HG03064 (cell line): ENCODE measurements around the gene SPEM1.

ENCODE experiments used
- ATAC-seq: cut with Tn5 transposase; IDR thresholded peaks from one replicate; pipeline ENCODE4 v1.9.1; 2021; ENCODE audit warnings: low read depth; ENCODE audit not compliant: unreplicated experiment

SPEM1 gene

DNA sequence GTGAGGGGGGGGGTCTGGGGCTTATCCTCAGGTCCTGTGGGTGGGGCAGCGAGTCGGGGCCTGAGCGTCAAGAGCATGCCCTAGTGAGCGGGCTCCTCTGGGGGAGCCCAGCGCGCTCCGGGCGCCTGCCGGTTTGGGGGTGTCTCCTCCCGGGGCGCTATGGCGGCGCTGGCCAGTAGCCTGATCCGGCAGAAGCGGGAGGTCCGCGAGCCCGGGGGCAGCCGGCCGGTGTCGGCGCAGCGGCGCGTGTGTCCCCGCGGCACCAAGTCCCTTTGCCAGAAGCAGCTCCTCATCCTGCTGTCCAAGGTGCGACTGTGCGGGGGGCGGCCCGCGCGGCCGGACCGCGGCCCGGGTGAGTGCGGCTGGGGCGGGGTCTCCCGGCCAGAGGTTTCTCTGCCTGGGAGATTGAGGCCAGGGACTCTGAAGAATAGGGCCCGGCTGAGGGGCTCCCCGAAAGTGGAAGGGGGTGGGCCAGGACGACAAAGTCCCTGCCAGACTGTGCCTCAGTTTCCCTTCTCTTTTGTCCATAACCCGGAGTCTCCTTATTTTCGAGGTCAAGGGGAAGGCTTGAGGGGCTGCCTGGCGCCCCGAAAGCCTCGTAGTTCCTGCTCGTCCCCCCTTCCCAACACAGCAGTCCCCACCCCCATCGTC is 19.5 kb downstream of the SPEM1 start, which contains the start of gene FGF11:
TSS of gene FGF11 (plus strand) at position 51 of the 651 bp plus-strand sequence. CDS start at position 160, 109 bp downstream.
- ATAC-seq, result no peak

DNA sequence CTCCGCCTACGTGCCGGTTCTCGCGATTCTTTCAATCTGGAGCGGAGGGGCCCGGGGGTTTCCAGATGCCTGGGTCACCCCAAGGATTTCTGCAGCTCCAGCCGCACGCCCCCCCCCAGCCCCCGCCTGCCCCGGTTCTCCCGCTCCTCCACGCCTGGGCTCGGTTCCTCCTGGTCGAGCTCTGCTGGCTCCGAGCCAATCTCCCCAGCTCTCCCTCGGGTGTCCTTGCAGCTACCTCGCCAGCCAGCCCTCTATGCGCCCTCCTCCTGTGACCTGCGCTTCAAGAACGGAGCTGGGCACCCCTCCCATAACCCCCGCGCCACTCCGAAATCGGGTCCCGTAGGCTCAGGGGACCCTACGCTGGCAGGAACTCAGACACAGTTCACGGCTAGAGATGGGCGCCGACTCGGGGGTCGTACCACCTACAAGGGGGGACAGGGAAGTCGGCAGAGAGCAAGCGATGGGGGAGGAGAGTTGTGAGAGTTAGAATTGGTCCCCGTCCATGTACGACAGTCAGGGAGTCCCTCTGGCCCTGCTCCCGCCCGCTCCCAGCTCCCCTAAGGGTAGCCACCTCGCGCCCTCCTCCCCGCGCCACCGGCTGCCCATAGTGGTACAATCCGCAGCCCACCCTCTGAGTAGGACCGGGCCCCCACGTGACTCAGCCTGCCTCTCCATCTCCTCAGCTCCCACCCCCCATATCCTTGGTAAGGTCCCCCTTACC is 20.1 kb downstream of the SPEM1 start:
- ATAC-seq, result no peak

DNA sequence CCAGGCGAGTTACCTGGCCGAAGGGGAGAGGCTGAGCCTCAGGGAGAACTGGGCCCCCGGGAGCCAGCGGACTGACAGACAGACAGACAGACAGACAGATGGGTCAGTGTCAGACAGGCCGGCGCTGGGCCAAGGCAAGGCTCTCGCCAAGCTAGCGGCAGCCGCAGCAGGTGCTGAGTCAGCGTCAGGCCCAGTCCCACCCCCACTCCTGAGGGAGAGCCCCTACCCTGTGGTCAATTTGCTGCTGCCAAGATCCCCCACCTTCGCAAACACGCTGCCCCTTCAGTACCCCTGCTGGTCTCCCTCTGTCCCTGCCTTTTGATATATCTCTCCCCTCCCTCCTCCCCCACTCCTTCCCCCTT is 20.7 kb downstream of the SPEM1 start:
- no peak for ATAC-seq

DNA sequence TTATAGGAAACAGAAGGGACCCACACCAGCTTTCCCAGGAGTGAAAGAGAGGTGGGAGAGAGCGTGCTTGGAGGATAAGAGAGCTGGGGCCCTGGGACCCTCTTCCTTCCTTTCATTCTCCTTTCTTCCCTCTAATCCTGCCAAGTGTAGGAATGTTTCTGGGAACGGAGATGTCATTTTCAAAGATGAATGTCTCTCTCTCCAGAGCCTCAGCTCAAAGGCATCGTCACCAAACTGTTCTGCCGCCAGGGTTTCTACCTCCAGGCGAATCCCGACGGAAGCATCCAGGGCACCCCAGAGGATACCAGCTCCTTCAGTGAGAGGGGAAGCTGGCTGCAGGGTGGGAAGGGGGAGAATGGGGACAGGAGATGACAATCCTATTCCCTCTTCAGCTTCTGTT is 21.1 kb downstream of the SPEM1 start:
- no peak for ATAC-seq

DNA sequence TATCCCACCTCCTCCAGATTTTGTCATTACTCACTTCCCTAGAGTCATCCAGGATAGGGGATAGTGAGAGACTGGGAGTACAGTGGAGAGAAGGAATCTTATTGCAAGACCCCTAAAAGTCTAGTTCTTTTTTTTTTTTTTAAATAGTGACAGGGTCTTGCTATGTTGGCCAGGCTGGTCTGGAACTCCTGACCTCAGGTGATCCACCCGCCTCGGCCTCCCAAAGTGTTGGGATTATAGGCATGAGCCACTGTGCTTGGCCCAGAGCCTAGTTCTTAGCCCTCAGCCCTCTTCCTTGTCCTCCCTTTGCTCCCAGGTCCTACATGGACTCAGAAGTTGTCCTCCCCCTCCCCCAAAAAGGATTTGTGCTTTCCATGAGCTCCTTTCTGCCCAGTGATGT is 22.0 kb downstream of the SPEM1 start:
- ATAC-seq, result no peak

DNA sequence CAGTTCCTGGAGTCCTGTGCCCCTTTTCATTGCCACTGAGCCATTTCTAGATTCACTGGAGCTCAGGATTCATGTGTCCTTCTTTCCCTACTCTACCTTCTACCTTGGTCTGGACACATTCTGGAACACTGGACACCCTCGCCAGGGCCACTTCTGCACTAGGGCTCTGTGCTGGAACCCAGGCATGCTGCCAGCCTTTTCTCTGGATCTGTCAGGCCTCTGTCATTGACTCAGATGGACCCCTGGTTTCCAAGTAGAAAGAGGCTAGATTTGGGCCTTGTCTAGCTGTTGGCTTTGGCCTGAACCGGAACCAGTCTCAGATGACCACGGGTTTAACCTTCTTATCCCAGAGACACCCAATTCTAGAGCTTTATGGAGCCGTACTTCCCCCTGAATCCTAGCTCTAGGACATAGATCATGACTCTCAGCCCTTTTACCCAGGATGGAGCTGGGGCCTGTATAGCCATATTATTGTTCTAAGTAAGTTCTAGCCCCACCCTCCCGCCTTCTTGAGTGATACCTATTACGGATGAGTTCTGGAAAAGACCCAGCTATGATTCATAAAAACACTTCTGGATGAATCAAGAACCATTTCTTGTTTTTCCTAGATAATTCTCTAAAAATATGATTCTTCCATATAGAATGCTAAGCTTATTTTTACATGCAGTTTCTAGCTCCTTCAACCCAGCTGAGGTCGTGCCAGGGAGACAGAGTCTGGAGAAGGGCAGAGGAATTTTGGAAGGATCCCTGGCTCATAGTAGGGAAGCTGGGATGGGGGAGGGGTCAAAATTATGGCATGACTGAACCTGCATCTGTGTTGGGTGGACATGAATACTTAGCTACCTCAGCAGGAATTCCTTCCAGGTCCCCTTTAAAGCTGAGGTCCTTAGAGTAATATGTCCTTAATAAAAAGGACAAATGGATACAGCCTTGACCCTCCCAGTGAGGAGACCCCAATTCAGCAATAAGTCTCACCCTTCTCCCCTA is 23.7 kb downstream of the SPEM1 start:
- no peak for ATAC-seq

DNA sequence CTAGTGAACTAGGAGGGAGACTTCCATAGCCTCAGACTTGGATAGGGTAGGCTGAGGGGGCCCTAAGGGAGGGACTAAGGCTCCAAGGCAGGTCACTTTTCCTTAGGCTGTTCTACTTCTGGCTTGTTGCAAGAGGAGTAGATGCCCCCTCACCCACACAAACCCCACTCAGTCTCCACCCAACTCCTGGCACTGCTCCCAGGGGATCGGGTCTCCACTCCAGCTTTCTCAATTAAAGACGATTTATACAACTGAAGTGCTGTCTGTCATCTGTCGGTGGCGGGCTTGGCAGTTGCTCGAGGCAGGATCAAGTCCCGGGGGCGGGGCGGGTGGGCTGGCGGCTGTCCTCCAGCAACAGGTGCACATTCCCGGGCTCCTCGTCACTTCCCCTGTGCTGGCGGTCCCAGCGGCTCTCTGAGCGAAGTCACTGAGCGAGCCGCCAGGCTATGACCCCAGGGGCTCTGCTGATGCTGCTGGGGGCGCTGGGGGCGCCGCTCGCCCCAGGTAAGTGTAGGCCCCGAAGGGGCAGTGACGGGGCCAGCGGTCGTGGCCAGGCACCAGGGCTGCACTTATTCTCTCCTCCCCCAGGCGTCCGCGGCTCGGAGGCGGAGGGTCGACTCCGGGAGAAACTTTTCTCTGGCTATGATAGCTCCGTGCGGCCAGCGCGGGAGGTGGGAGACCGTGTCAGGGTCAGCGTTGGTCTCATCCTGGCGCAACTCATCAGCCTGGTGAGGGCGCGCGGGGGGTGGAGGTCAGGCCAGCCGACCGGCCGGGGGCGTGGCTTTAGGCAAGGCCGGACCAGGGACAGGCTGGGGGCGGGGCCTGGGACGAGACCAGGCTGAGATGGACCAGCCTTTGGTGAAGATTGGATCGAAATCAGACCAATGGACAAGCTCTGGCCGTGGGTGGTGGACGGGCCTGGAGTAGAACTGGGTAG is 24.8 kb downstream of the SPEM1 start, which contains the start of gene CHRNB1:
TSS of gene CHRNB1 (plus strand) at position 380 of the 937 bp plus-strand sequence. CDS start at position 447, 67 bp downstream.
- ATAC-seq, result no peak

DNA sequence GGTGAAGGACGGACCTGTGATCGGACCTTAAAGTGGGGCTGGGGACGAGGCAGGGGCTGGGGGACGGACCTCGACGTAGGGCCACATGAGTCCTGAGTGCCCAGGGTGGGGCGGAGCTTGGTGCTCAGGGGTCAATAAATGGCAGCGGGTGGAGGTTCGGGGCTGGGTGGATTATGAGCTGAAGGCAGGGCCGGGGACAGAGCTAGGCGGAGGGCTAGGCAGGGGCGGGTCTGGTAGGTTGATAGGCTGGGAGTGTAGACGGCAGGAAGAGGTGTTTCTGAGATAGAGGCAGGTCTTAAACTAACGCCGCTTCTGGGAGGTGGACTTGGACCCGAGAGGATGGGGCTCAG is 25.5 kb downstream of the SPEM1 start:
- no peak for ATAC-seq

DNA sequence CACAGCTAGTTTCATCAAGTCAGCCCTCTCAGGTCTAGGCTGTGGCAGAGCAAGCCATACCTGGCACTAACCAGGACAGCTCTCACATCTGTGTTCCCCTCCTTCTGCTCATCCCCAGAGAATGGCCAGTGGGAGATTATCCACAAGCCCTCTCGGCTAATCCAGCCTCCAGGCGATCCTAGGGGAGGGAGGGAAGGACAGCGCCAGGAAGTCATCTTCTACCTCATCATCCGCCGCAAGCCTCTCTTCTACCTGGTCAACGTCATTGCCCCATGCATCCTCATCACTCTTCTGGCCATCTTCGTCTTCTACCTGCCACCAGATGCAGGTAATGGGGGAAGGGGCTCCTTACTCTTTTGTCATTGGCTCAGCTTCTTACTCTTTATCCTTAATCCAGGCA is 28.3 kb downstream of the SPEM1 start:
- no peak for ATAC-seq

DNA sequence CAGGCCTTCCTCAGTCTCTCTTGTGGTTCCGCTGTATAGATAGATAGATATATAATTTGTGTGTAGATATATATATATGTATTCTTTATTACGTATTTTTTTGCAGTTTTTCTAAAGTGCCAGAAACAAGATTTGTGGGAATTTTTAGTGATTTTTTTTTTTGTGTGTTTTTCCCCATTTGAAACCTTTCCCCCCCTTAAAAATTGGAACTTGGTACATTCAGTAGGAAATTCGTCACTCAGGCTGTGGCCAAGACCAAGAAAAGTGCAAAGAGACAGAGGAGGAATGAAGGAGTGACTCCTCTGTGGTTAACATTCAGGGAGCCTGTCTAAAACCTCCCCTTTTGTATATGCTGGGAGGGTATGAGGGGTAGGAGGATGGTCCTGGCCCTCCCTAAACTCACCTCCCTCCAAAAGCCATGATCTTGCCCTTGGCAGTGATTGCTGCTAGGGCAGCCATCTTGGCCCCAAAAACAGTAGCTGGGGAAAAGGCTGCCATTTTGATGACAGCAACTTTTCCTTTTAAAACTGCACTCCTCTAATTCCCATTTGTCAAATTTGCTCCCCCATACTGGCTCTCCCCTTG is 39.9 kb downstream of the SPEM1 start:
- ATAC-seq, result no peak

DNA sequence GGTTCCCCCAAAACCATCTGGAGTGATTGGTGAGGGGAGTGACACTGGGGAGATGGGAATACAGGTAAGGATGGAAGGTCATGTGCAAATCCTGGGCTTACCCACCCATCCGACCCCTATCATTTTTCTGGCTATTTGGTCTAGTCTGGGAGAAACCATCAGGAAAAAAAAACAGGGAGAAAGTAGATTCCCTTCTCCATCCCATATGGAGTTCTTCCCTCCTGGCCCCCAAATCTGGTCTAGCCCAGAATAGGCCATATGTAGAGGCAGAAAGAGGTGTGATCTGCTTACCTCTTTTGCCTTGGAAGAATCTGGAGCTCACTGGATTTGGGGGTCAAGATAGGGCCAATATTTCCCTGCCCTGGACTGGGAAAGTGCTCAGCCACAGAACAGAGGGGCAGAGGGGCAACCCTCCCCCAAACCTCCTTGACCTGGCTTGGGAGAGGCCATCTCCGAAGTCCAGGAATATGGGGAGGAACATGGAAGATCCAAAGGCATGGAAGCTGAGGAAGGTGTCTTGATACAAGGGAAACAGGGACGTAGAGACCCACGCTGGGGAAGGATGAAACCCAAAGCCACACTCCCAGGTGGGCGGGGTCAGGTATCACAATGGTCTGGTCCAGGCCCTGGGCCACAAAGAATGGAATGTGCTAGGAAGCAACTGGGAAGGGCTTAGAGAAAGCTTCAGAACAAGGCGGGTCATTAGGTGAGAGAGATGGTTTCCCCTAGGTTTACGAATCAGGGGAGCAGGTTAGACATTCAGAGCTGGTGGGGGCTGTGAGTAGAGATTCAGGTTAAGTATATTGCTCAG is 40.9 kb downstream of the SPEM1 start:
- ATAC-seq, result no peak

DNA sequence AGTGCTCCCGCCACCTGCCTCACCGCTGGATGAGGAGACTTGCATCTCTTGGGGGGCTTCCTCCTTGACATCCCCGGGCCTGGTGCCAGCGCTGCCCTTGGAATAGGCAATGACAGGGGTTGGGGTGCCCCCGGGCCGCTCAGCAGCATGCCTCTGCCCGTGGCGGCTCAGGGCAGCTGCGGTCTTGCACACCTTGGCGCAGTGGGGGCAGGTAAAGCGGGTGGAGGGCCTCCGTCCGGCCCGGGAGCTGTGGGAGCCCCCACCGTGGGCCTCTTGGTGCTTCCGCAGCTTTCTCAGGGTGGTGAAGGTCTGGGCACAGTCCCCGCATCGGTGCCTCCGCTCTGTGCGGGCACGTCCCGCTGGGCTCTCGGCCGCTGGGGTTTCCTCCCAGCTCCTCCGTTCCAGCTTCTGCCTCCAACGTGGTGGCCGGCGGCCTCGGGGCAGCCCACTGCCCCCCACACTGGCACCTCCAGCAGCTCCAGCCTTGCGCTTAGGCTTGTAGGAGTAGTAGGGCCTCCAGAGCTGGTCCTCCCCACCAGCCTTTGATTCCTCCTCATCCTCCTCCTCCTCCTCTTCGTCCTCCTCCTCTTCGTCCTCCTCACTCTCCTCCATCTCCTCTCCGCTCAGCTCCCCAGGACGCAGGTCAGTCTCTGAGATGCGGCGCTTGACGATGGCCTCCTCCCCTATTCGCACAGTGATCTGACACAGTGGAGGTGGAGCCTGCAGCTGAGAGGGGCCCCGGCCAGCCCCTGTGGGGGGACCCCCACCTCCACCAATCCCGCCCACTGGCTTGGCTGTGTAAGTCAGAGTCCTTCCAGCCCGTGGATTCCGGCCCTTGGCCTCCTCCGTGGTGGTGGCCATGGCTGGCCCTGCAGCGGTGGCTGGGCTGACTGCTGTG is 42.6 kb downstream of the SPEM1 start:
- no peak for ATAC-seq

DNA sequence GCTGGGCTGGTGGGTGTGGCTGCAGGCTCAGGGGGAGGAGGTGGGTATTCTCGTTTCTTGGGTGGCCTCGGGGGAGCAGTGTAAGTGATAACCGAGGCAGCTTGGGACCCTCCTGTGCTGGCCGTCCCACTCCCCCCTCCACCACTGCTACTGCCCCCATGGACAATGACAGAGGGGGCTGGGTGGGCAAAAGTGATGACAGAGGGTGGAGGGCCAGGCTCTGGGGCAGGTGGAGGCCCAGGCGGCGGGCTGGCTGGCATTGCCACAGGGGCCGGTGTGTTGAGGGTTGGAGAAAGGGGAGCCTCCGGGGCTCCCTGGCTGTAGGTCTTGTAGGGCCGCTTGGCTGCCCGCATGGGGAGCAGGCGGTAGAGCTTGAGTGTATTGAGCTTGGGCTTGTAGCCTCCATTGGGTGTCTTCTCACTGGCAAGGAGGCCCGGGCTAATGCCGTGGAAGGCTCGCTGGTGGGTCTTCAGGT is 43.3 kb downstream of the SPEM1 start:
- no peak for ATAC-seq

DNA sequence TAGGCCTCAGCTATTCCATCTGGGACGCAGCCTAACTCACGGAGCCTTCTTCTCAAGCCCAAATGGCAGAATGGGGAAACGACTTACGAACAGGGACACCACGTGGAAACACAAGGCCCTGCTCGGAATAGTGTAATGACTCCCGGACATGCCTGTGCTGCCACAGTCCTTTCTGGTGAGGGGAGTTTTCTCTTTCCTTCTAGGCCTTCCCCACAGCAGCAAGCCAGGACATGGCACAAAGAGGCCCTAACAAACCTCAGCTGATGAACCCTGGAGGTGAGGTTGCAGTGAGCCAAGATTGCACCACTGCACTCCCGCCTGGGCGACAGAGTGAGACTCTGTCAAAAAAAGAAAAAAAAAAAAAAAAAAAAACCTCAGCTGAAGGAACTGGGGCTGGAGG is 44.0 kb downstream of the SPEM1 start:
- no peak for ATAC-seq

DNA sequence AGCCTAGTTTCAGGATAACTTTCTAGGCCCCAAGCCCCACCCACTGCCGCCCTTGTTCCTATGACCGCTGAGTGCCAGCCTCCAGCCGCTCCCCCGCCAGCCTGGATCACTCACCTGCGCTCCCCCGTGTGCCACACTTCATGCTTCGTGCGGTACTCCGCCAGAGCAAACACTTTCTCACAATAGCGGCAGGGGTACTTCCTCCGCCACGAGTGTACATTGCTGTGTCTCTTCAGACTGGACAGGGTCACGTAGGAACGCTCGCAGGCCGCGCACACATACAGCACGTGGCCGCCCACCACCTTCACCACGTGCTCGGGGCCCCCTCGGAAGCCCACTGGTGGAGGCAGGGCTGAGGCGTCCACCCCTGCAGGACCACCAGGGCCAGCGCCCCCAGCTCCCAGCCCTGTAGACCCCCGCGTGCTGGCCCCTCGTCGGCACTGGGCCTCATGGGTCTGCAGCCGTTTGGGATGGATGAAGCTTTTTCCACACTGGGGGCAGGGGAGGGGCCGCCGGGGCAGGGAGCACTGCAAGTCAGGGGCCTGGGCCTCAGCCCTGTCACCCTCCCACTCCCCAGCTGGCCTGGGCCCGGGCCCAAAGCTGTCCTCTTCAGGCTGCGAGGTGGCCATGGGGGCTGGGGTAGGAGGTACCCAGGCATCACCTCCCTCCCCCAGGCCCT is 45.6 kb downstream of the SPEM1 start:
- no peak for ATAC-seq

DNA sequence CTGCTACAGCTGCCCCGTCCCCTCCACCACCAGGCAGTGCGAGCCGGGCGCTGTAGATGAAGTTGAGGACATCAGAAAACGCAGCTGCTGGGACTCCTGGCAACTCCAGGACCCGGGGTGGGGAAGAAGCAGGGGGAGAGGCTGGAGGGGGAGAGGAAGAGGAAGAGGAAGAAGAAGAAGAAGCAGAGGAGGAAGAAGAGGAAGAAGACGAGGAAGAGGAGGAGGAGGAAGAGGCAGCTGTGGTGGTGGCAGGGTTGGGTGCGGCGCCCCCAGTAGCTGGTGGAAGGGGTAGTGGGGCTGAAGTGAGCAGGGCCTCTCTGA is 46.2 kb downstream of the SPEM1 start:
- ATAC-seq, result no peak

DNA sequence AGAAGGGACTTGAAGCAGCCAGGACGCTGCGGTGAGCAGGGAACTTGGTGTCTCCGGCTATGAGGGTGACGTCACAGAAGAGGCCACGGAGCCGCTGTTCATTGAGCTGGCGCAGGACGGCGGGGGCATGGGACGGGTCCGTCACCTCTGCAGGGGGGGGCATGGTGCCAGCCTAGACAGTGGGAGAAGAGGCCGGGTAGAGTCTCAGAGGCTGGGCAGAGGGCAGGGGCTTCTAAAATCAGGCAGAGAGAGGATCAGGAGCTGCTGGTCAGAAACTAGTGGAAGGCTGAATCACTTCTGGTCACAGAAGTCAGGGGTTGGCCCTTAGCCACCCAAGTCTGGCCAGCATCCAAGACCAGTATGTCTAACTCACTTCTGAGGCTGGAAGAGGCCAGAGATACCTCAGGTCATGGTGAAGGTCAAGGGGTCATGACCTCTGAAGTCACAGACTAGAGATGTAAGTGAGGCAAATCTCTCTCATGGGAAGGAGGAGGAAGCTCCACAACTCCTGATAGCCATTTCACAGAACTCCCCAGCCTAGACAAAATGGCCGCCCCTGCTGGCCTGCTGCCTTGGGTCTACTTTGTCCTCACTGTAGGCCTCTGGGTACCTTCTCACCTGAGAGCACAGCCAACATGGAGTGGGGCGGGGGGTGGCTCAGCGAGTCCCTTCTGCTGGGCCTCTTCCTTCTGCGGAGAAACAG is 46.7 kb downstream of the SPEM1 start:
- ATAC-seq, result no peak
